GM18519 (cell line): Measurements from ENCODE around the gene NFS1.
"Not testable (repeated sequence)": the region's sequence is repeated elsewhere in the genome, so short reads cannot be mapped to it uniquely, and the experiment has no call there.

ENCODE experiments used
- ATAC-seq: cut with Tn5 transposase; IDR thresholded peaks from one replicate; pipeline ENCODE4 v1.9.1; 2021; ENCODE audit warnings: mild to moderate bottlenecking, moderate library complexity; ENCODE audit not compliant: unreplicated experiment, low FRiP score

The NFS1 gene

GRCh38 chr20:35685368-35685767 lies 13.8 kb downstream of the NFS1 start:
- ATAC-seq: not testable (repeated sequence)

- ATAC-seq: no peak
Measured at GRCh38 chr20:35681960-35682359, 17.2 kb downstream of the NFS1 start.

- ATAC-seq: no peak
Measured at GRCh38 chr20:35680452-35681183, 18.5 kb downstream of the NFS1 start.

GRCh38 chr20:35674921-35675320 lies 24.2 kb downstream of the NFS1 start:
- no peak for ATAC-seq

GRCh38 chr20:35673884-35674283 lies 25.3 kb downstream of the NFS1 start:
- no peak for ATAC-seq

GRCh38 chr20:35669681-35670080 lies 29.5 kb downstream of the NFS1 start:
- ATAC-seq: no peak

GRCh38 chr20:35669221-35669620 lies 29.9 kb downstream of the NFS1 start:
- ATAC-seq: no peak

- ATAC-seq: no peak
Measured at GRCh38 chr20:35665949-35666288, 33.2 kb downstream of the NFS1 start.

- peak; percentile 53 for ATAC-seq
Measured at GRCh38 chr20:35664466-35665206, 34.5 kb downstream of the NFS1 start, which contains the start of the genes CPNE1 and RBM12. Gene CPNE1 (minus strand): TSS chr20:35664900. CDS start chr20:35632923, 31,977 bp downstream. Gene RBM12 (minus strand): TSS chr20:35664900. CDS start chr20:35655322, 9,578 bp downstream.

- no peak for ATAC-seq
Measured at GRCh38 chr20:35663516-35664465, 35.4 kb downstream of the NFS1 start.

GRCh38 chr20:35662551-35662950 lies 36.6 kb downstream of the NFS1 start:
- ATAC-seq: no peak

GRCh38 chr20:35661908-35662307 lies 37.2 kb downstream of the NFS1 start:
- no peak for ATAC-seq

- no peak for ATAC-seq
Measured at GRCh38 chr20:35661053-35661452, 38.1 kb downstream of the NFS1 start.

GRCh38 chr20:35660122-35660937 lies 38.8 kb downstream of the NFS1 start:
- no peak for ATAC-seq

- ATAC-seq: no peak
Measured at GRCh38 chr20:35657271-35657670, 41.9 kb downstream of the NFS1 start.

- ATAC-seq: no peak
Measured at GRCh38 chr20:35654415-35654814, 44.7 kb downstream of the NFS1 start.

- ATAC-seq: no peak
Measured at GRCh38 chr20:35653893-35654292, 45.3 kb downstream of the NFS1 start.

GRCh38 chr20:35653430-35653734 lies 45.8 kb downstream of the NFS1 start:
- no peak for ATAC-seq

- no peak for ATAC-seq
Measured at GRCh38 chr20:35652641-35653429, 46.3 kb downstream of the NFS1 start.
